ENCODE results near the gene GPATCH3.

DNA sequence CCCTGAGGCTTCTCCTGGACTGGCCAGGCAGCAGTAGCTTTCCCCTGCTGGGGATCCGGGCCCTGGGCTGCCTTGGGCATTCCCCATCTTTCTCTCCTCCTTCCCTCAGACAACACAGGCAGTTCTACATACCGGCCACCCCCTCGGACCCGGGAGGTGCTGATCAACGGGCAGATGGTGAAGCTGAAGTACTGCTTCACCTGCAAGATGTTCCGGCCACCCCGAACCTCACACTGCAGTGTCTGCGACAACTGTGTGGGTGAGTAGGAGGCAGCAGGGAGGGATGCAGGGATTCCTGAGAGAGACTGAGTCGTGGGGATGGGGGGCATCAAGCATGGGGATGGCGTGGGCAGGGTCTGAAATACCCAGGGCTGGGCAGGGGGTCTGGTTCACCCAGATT lies 51.8 kb downstream of the GPATCH3 start:
- TF ChIP-seq EZH2 (IDR thresholded peaks at IDR 0.05) (no peak), FOXP2 (optimal IDR thresholded peaks at IDR 0.05; ENCODE audit: control extremely low read depth, extremely low read length, insufficient read depth) (no peak)

All from SK-N-MC (cell line).